Measurements from ENCODE around the gene ME3.

ME3 gene

DNA sequence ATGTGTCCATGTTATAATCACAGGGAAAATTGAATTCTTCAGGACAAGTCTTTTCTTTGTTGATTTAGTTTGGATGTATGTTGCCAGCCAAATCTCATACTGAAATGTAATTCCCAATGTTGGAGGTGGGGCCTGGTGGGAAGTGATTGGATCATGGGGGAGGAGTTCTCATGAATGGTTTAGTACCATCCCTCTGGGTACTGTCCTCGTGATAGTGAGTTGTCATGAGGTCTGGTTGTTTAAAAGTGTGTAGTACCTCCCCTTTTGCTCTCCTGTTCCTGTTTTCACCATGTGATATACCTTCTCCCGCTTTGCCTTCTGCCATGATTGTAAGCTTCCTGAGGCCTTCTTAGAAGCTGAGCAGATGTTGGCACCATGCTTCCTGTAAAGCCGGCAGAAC, 197.4 kb downstream of the ME3 start:
- H3K4me3 ChIP-seq = no peak overlapping the region
- H3K4me2 ChIP-seq = no peak overlapping the region
- H3K9me3 ChIP-seq = no peaks in the 10 kb centered on the region
- H3K4me1 ChIP-seq = peaks cover 12% of the 10 kb centered on the region; the same call in 1 of the 2 replicates
- H3K27ac ChIP-seq = no peak overlapping the region
- no peak for TF ChIP-seq Cebpa-rat (IDR thresholded peaks at IDR 0.05)
- H4K20me1 ChIP-seq = no peaks in the 10 kb centered on the region
- no peaks in the 10 kb centered on the region for H3K27me3 ChIP-seq
- no peaks in the 10 kb centered on the region for H3K36me3 ChIP-seq
- no peak overlapping the region for H3K9ac ChIP-seq

DNA sequence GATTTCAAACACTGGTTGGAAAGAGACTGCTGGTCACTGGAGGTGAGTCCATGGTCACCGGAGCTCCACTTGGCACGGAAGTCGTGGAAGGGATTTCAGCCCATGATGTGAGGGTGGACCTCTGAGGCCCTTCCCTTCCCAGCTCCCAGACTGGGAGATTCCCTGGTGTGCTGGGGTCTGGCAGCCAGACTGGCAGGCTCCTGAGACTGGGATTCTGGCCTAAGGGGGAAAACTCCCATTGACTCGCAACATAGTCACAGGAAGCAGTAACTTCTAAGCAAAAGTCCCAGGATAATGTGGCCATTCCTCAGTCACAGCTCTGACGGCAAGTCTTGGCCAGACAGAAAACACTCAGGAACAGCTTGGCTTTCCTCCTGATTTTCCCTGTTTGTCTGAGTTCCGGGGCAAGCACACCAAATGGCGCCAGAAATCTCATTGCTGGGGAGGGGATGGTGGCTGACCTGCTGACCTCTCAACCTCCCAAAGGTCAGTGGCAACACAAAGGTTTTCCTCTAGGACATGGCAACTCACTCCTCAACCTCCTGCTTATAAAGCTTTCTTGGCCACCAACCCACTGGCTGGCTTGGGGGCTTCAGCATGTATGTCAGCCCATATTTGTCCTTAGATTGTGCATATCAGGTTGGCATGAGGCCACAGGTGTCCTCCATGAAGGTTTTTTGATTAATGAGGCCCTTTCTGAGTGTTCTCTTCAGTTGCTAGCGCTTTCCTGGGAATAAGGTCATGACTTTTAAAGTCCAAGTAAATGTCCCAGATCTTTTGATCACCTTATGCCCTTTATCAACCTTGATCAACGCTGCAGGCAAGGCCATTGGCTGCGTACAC, 198.2 kb downstream of the ME3 start:
- no peaks in the 10 kb centered on the region for H3K36me3 ChIP-seq
- no peaks in the 10 kb centered on the region for H3K9me3 ChIP-seq
- no peak for TF ChIP-seq Cebpa-rat (IDR thresholded peaks at IDR 0.05)
- H3K27me3 ChIP-seq = no peaks in the 10 kb centered on the region
- H3K4me3 ChIP-seq = no peak overlapping the region
- no peak overlapping the region for H3K4me2 ChIP-seq
- no peaks in the 10 kb centered on the region for H4K20me1 ChIP-seq
- peaks cover 14% of the 10 kb centered on the region; the same call in 1 of the 2 replicates for H3K4me1 ChIP-seq
- H3K9ac ChIP-seq = no peak overlapping the region
- H3K27ac ChIP-seq = no peak overlapping the region

DNA sequence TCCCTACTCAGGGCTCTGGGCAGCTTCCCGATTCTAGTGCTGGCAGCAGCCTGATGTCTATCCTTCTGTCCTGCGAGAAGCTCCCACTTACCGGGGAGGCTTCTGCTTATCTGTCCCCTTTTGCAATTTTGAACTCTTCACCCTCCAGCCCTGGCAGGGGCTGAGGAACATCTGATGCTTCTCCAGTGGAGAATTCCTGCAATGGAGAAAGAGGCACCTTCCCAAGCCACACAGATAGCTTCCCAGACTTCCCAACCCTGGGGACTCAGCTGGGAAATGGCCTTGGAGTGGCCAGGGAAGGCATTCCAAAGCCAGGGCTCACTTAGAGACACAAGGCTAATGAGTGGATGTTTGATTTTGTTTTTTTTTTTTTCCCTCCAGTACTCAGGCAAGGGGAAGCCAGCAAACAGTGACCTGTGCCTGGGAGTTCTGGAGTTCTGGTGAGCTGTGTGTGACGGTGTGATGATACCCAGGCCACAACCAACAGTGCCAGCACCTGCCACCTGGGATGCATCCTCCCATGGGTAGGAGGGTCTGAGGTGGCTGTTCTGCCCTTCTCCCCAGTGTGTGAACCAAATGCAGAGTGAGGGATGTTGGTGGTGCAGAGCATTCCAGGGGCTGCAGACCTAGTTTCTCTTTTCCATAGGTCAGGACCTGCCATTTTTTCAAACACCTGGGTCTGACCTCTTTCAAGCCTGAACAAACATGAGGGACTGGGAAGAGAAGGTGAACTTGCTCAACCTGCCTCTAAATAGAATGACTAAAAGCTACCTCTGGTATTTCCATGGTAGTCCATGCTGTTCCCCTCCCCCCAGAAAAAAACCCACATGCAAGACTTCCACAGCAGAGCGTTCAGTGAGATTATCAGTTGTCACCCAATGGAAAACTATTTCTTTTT, 202.7 kb downstream of the ME3 start:
- no peaks in the 10 kb centered on the region for H3K36me3 ChIP-seq
- H3K4me3 ChIP-seq = no peak overlapping the region
- no peaks in the 10 kb centered on the region for H3K9me3 ChIP-seq
- H3K4me1 ChIP-seq = peaks cover 9% of the 10 kb centered on the region; the same call in 1 of the 2 replicates
- H3K4me2 ChIP-seq = no peak overlapping the region
- no peaks in the 10 kb centered on the region for H3K27me3 ChIP-seq
- no peak overlapping the region for H3K9ac ChIP-seq
- no peaks in the 10 kb centered on the region for H4K20me1 ChIP-seq
- no peak overlapping the region for H3K27ac ChIP-seq
- no peak for TF ChIP-seq Cebpa-rat (IDR thresholded peaks at IDR 0.05)

GRCh38 chr11:86468169-86468568, 204.2 kb downstream of the ME3 start:
- no peak for TF ChIP-seq Cebpa-rat (IDR thresholded peaks at IDR 0.05)
- Histone ChIP-seq H3K4me2 (no peak overlapping the region), H3K4me3 (no peak overlapping the region), H3K36me3 (no peaks in the 10 kb centered on the region), H4K20me1 (no peaks in the 10 kb centered on the region), H3K27me3 (no peaks in the 10 kb centered on the region), H3K27ac (no peak overlapping the region), H3K4me1 (peaks cover 11% of the 10 kb centered on the region), H3K9ac (no peak overlapping the region), H3K9me3 (no peaks in the 10 kb centered on the region)

GRCh38 chr11:86464509-86465221, 207.8 kb downstream of the ME3 start:
- no peaks in the 10 kb centered on the region for H3K27me3 ChIP-seq
- peaks cover 26% of the 10 kb centered on the region for H3K4me1 ChIP-seq
- H3K9ac ChIP-seq = no peak overlapping the region
- no peaks in the 10 kb centered on the region for H3K9me3 ChIP-seq
- H3K27ac ChIP-seq = no peak overlapping the region
- H3K36me3 ChIP-seq = no peaks in the 10 kb centered on the region
- H3K4me2 ChIP-seq = no peak overlapping the region
- TF ChIP-seq Cebpa-rat (IDR thresholded peaks at IDR 0.05) = no peak
- no peak overlapping the region for H3K4me3 ChIP-seq
- H4K20me1 ChIP-seq = no peaks in the 10 kb centered on the region

GRCh38 chr11:86463955-86464354, 208.5 kb downstream of the ME3 start:
- Histone ChIP-seq H3K4me3 (no peak overlapping the region), H3K9me3 (no peaks in the 10 kb centered on the region), H3K9ac (no peak overlapping the region), H3K36me3 (no peaks in the 10 kb centered on the region), H3K27ac (no peak overlapping the region), H3K27me3 (no peaks in the 10 kb centered on the region), H3K4me2 (no peak overlapping the region), H4K20me1 (no peaks in the 10 kb centered on the region), H3K4me1 (peaks cover 26% of the 10 kb centered on the region)
- TF ChIP-seq Cebpa-rat (IDR thresholded peaks at IDR 0.05) = no peak

GRCh38 chr11:86463120-86463519, 209.3 kb downstream of the ME3 start:
- no peaks in the 10 kb centered on the region for H3K36me3 ChIP-seq
- H3K9me3 ChIP-seq = no peaks in the 10 kb centered on the region
- peaks cover 26% of the 10 kb centered on the region for H3K4me1 ChIP-seq
- no peaks in the 10 kb centered on the region for H4K20me1 ChIP-seq
- H3K9ac ChIP-seq = 0 out of 2 replicates have a peak overlapping the region, but pooled peaks have one; percentile 22
- no peak overlapping the region for H3K4me2 ChIP-seq
- no peak overlapping the region for H3K4me3 ChIP-seq
- no peak overlapping the region for H3K27ac ChIP-seq
- no peak for TF ChIP-seq Cebpa-rat (IDR thresholded peaks at IDR 0.05)
- no peaks in the 10 kb centered on the region for H3K27me3 ChIP-seq

- TF ChIP-seq Cebpa-rat (IDR thresholded peaks at IDR 0.05) = no peak
- no peak overlapping the region for H3K27ac ChIP-seq
- no peak overlapping the region for H3K4me3 ChIP-seq
- H3K36me3 ChIP-seq = no peaks in the 10 kb centered on the region
- H3K4me1 ChIP-seq = peaks cover 26% of the 10 kb centered on the region
- H3K27me3 ChIP-seq = no peaks in the 10 kb centered on the region
- H4K20me1 ChIP-seq = no peaks in the 10 kb centered on the region
- H3K9me3 ChIP-seq = no peaks in the 10 kb centered on the region
- H3K9ac ChIP-seq = no peak overlapping the region
- H3K4me2 ChIP-seq = no peak overlapping the region
Measured at GRCh38 chr11:86461892-86462291, 210.5 kb downstream of the ME3 start.

GRCh38 chr11:86460461-86461385, 211.7 kb downstream of the ME3 start:
- Histone ChIP-seq H3K4me3 (no peak overlapping the region), H3K9me3 (no peaks in the 10 kb centered on the region), H4K20me1 (no peaks in the 10 kb centered on the region), H3K9ac (no peak overlapping the region; the same call in 1 of the 2 replicates), H3K27ac (no peak overlapping the region), H3K27me3 (no peaks in the 10 kb centered on the region), H3K4me2 (peak overlapping the region; percentile 57), H3K4me1 (peaks cover 26% of the 10 kb centered on the region), H3K36me3 (no peaks in the 10 kb centered on the region)
- TF ChIP-seq Cebpa-rat (IDR thresholded peaks at IDR 0.05) = no peak
